HUES48 (cell line): ENCODE results near the gene CDS1.

ENCODE experiments used
- H3K27ac ChIP-seq: one replicate; pipeline ENCODE4 v1.7.0; 2013; ENCODE audit warnings: low read depth, low read length, inconsistent platforms
- H3K27me3 ChIP-seq: 2 replicates; pipeline ENCODE4 v1.6.1; 2013; ENCODE audit warnings: mild to moderate bottlenecking, low read length; ENCODE audit not compliant: control insufficient read depth, insufficient read depth
- H3K36me3 ChIP-seq: 2 replicates; pipeline ENCODE4 v1.6.1; 2013; ENCODE audit warnings: low read length; ENCODE audit not compliant: control insufficient read depth, insufficient read depth
- H3K4me1 ChIP-seq: 2 replicates; pipeline ENCODE4 v1.6.1; 2013; ENCODE audit warnings: mild to moderate bottlenecking, low read length; ENCODE audit not compliant: control insufficient read depth, insufficient read depth
- H3K4me3 ChIP-seq: 2 replicates; pipeline ENCODE4 v1.5.1; 2013; ENCODE audit warnings: mild to moderate bottlenecking, low read depth, low read length
- H3K9ac ChIP-seq: 2 replicates; pipeline ENCODE4 v1.6.1; 2013; ENCODE audit warnings: mild to moderate bottlenecking, low read depth, low read length, moderate library complexity
- H3K9me3 ChIP-seq: 2 replicates; pipeline ENCODE4 v1.6.1; 2013; ENCODE audit warnings: low read length; ENCODE audit not compliant: control insufficient read depth, insufficient read depth

The CDS1 gene

DNA sequence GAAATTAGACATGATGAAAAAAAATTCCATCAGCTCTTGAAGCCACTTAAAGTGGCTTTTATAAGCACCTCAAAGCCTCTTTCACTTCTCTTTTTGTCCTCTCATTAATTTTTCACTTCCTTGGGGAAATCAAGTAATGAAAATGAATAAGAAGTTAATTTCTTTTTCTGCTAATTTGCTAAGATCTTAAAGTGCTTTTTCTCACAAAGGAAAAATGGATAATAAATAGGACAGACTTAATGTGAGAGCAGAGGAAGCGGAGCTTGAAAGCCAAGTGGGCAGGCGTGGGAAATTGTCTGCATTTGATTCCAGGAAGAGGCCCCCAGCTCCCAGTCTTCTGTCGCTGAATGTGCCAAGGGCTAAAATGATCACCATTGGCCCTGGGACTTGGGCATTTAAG lies 28.6 kb downstream of the CDS1 start:
- Histone ChIP-seq H3K4me3 (no peak overlapping the region), H3K9ac (no peak overlapping the region), H3K9me3 (no peaks in the 10 kb centered on the region), H3K27me3 (no peaks in the 10 kb centered on the region), H3K36me3 (peaks cover 23% of the 10 kb centered on the region), H3K4me1 (no peaks in the 10 kb centered on the region), H3K27ac (no peak overlapping the region)

DNA sequence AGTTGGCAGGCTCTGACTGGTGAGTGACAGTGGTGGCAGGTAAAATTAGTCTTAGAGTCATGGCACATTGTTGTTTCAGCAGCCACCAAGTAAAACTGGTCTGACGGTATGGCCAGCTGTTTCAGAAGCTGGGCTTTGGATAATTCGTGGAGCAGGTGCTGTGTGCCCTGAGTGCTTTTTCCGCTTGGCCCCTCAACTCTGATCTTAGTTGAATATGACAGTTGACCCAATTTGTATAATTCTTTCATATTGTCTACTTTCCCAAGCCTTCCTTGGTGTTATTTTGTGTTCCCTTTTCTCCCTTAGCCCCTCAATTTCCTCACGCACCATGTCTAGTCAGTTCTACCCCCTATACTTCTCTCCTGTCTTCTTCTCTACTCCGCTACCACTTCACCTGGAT lies 32.0 kb downstream of the CDS1 start:
- Histone ChIP-seq H3K4me1 (no peaks in the 10 kb centered on the region), H3K9ac (no peak overlapping the region), H3K27me3 (no peaks in the 10 kb centered on the region), H3K36me3 (peaks cover 34% of the 10 kb centered on the region), H3K27ac (no peak overlapping the region), H3K4me3 (no peak overlapping the region), H3K9me3 (no peaks in the 10 kb centered on the region)

DNA sequence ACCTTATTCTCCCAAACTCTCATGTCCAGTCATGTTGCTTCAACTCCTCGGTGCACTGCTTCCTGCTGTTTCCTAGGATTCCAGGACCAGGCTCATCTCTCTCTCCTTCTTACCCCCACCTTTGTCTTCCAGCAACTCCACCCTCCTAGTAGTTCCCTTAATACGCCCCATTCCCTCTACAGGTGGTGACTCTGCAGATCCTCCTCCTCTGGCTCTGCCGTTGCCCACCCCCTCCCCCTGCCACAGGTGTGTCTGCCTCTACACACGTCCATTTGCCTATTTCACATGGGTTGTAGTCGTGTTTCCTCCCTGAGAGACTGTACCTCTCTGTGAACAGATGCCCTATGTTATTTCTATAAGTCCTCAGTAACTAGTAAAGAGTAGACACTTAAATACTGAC lies 32.4 kb downstream of the CDS1 start:
- no peaks in the 10 kb centered on the region for H3K9me3 ChIP-seq
- no peak overlapping the region for H3K27ac ChIP-seq
- peaks cover 30% of the 10 kb centered on the region for H3K36me3 ChIP-seq
- H3K27me3 ChIP-seq, result no peaks in the 10 kb centered on the region
- no peak overlapping the region for H3K9ac ChIP-seq
- H3K4me3 ChIP-seq, result no peak overlapping the region
- H3K4me1 ChIP-seq, result no peaks in the 10 kb centered on the region

DNA sequence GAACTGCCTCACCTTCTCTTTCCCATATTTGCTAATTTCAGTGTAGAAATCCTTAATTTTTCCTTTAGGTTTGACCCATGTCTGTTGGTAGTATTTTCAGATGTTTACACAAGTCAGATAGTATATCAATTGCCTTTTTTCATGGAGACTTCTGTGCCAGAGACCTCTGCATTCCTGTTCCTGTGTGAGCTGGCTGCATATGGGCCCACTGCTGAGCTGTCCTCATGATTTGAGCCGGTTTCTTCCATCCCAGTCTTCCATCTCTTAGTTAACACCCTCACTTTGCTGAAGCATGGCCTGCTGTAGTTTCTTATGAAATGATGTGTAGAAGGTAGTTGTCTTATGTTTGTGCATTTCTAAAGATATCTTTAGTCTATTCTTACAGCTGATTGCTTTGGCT lies 40.0 kb downstream of the CDS1 start:
- H3K4me3 ChIP-seq, result no peak overlapping the region
- no peak overlapping the region for H3K27ac ChIP-seq
- H3K9me3 ChIP-seq, result no peaks in the 10 kb centered on the region
- H3K9ac ChIP-seq, result no peak overlapping the region
- H3K27me3 ChIP-seq, result no peaks in the 10 kb centered on the region
- no peaks in the 10 kb centered on the region for H3K4me1 ChIP-seq
- peaks cover 12% of the 10 kb centered on the region for H3K36me3 ChIP-seq

DNA sequence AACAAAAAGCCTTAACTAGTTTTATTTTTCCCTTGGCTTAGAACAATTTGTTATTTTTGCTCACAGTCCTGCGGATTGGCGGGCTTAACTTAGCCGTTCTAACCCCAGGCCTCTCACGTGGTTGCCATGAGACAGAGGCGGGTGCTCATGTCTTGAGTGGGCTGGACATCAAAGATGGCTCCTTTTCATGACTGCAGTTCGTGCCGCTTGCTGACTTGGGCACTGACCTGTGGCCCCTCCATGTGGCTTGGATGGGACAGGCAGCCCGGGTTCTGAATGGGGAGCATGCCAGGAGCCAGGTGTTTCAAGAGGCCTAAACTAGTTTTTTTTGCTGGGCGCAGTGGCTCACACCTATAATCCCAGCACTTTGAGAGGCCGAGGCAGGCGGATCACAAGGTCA lies 40.7 kb downstream of the CDS1 start:
- no peaks in the 10 kb centered on the region for H3K9me3 ChIP-seq
- H3K9ac ChIP-seq, result no peak overlapping the region
- no peak overlapping the region for H3K27ac ChIP-seq
- no peak overlapping the region for H3K4me3 ChIP-seq
- no peaks in the 10 kb centered on the region for H3K27me3 ChIP-seq
- no peaks in the 10 kb centered on the region for H3K4me1 ChIP-seq
- H3K36me3 ChIP-seq, result peaks cover 5% of the 10 kb centered on the region

DNA sequence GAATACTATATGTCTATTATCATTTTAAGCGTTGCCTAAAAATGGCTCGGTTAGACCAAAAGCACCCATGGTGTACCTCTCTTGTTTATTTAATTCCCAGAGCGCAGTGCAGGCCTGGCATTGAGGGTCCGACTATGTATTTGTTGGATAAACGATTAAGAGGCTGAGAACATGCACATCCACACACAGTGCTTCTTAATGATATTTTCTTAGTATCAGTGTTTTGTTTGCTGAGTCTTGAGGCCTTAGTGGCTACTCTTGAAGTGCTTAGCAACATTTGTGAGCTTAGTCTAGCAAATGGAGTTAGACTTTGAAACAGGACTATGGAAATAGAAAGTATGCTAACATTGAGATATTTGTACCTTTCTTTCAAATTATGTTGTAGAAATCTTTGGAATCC lies 43.7 kb downstream of the CDS1 start:
- Histone ChIP-seq H3K27ac (no peak overlapping the region), H3K9ac (no peak overlapping the region), H3K4me1 (no peaks in the 10 kb centered on the region), H3K27me3 (no peaks in the 10 kb centered on the region), H3K9me3 (no peaks in the 10 kb centered on the region), H3K4me3 (no peak overlapping the region), H3K36me3 (no peaks in the 10 kb centered on the region; the same call in none of the 2 replicates)

DNA sequence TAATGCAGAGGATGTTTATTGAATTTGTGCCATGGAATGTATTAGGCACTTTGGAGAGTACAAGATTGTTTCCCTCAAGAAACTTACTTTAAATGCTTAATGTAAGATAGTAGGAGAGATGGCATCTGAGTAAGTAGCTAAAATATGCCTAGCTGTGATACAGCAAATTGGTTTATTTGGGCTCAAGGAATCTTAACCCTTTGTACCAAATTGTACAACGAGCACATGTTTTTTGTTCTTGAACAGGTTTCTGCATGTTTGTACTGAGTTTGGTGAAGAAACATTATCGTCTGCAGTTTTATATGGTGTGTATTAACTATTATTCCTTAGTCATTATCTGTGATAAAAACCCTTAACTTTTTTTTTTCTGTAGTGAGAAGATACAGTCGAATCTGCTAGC lies 48.6 kb downstream of the CDS1 start:
- no peak overlapping the region for H3K27ac ChIP-seq
- H3K9ac ChIP-seq, result no peak overlapping the region
- no peaks in the 10 kb centered on the region for H3K4me1 ChIP-seq
- H3K27me3 ChIP-seq, result no peaks in the 10 kb centered on the region
- H3K4me3 ChIP-seq, result no peak overlapping the region
- no peaks in the 10 kb centered on the region; the same call in 1 of the 2 replicates for H3K36me3 ChIP-seq
- no peaks in the 10 kb centered on the region for H3K9me3 ChIP-seq

DNA sequence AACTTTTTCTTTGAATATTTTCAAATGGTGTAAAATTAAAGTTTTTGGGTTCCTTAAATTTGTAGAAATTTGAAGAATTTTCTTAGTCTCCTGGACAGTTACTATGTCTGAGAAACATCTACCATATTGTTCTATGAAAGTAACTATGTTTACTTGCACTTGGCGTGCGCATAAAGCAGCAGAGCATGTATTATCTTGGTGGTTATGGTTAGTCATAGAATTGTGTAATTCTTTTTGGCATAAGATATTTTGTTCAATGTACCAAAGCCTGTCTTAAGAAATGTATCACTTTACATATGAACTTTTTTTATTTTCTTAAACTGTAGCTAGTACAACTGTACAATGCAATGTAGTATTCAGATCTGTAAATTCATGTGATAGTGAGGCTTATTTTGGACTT lies 49.2 kb downstream of the CDS1 start:
- Histone ChIP-seq H3K27me3 (no peaks in the 10 kb centered on the region), H3K36me3 (no peaks in the 10 kb centered on the region; the same call in 1 of the 2 replicates), H3K4me3 (no peak overlapping the region), H3K9ac (no peak overlapping the region), H3K27ac (no peak overlapping the region), H3K4me1 (no peaks in the 10 kb centered on the region), H3K9me3 (no peaks in the 10 kb centered on the region)

DNA sequence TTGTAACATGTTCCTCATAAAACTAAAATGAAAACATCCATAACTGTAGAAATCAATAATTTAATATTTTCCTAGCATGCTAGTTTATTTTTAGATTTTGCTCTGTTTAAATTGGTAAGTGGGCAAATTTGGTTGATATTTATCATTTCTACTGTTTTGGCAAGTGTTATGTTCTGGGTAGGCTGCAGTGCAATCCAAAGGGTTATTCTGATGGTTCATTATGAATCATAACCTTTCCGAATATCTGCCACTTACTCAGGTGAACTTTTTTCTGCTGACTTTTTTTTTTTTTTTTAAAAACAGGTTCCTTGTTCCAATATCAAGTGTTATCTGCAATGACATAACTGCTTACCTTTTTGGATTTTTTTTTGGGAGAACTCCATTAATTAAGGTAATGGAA lies 52.0 kb downstream of the CDS1 start:
- Histone ChIP-seq H3K9me3 (no peaks in the 10 kb centered on the region), H3K36me3 (no peaks in the 10 kb centered on the region; the same call in 1 of the 2 replicates), H3K27me3 (no peaks in the 10 kb centered on the region), H3K9ac (no peak overlapping the region), H3K27ac (no peak overlapping the region), H3K4me1 (0 out of 2 replicates have a peak, but pooled peaks cover 3% of the 10 kb centered on the region), H3K4me3 (no peak overlapping the region)

DNA sequence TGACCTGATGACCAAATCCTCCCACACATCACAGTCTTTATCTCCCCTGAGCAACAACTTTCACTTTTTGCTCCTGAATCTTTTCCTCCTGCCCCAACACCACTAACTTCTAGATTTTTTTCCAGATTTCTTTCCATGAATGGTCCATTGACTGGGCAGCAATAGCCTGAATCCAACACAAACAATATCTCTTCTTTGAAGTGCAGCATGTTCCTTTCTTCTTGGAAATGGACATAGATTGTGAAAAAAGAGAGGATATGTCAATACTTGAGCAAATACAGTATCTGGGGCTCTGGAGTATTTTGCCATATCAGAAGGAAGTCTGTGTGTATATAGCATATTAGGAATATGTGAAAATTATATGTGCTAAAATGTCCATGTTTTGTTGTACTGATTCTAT lies 55.2 kb downstream of the CDS1 start:
- H3K4me1 ChIP-seq, result 0 out of 2 replicates have a peak, but pooled peaks cover 3% of the 10 kb centered on the region
- H3K27ac ChIP-seq, result no peak overlapping the region

DNA sequence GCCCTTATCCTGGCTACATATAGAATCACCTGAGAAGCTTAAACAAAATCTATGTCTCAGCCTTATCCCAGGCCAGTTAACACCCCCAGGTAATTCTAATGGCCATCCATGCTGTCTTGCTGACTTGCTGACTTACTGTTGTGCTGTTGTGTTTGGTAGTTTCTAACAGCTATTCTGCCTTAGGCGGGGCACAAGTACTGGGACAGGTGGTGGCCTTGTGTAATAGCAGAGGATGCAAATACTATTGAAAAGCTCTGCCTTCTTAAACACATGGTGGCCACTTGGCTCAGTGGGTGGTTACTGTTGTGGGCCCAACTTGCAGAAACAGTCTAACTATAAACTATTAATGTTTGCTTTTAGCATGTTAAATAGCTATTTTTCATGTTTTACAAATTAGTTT lies 56.2 kb downstream of the CDS1 start:
- H3K27ac ChIP-seq, result no peak overlapping the region
- 0 out of 2 replicates have a peak, but pooled peaks cover 3% of the 10 kb centered on the region for H3K4me1 ChIP-seq
- no peak overlapping the region for H3K4me3 ChIP-seq
- H3K9me3 ChIP-seq, result no peaks in the 10 kb centered on the region
- H3K27me3 ChIP-seq, result no peaks in the 10 kb centered on the region
- H3K36me3 ChIP-seq, result peaks cover 32% of the 10 kb centered on the region
- H3K9ac ChIP-seq, result no peak overlapping the region

More for the DNA sequence above, 55.2 kb downstream of the CDS1 start:
- Histone ChIP-seq H3K27me3 (no peaks in the 10 kb centered on the region), H3K4me3 (no peak overlapping the region), H3K9ac (no peak overlapping the region), H3K36me3 (peaks cover 22% of the 10 kb centered on the region), H3K9me3 (no peaks in the 10 kb centered on the region)

DNA sequence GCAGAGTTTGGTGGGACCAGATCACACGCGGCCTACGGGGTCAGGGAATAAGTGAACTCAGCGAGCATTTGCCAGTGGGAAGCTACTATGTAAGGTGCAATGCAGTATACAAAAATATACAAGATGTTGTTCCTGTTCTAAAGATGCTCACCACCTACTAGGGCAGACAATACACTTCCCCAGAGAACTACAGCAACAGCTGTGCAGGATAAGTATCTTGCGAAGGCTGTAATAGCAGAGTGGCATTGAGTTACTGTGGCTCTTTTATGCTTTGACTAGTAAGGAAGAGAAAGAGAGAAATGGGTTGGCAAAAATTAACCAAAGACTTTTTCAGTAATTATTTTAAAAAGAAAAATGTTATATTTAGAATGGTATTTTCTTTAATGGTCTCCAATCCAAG lies 61.2 kb downstream of the CDS1 start:
- no peak overlapping the region for H3K4me3 ChIP-seq
- no peaks in the 10 kb centered on the region for H3K27me3 ChIP-seq
- peaks cover 40% of the 10 kb centered on the region for H3K36me3 ChIP-seq
- no peak overlapping the region for H3K9ac ChIP-seq
- peaks cover 31% of the 10 kb centered on the region for H3K4me1 ChIP-seq
- H3K9me3 ChIP-seq, result no peaks in the 10 kb centered on the region
- H3K27ac ChIP-seq, result no peak overlapping the region
